Smooth muscle cell (in vitro differentiated cells): ENCODE measurements around the gene CHRNA4. TPM values are rescaled to one million over a fixed set of nuclear protein-coding genes. Genes with fewer than 3 reads are reported as not detected.

Source experiments
- DNase-seq: peaks from one replicate; lab custom pipeline; 2025; ENCODE audit not compliant: unreplicated experiment; lab: John Stamatoyannopoulos, UW
- H2AFZ ChIP-seq: fragments of 200-600 bp; sonication (generic); 2 replicates; pipeline ENCODE4 v1.6.0; 2016; ENCODE audit warnings: antibody characterized with exemption, low read depth, mild to moderate bottlenecking
- H3F3A ChIP-seq: fragments of 200-600 bp; sonication (generic); 2 replicates; pipeline ENCODE4 v1.6.0; 2017; ENCODE audit warnings: antibody characterized with exemption, low read depth
- H3K27ac ChIP-seq: fragments of 200-600 bp; sonication (generic); 2 replicates; pipeline ENCODE4 v1.5.1; 2016; ENCODE audit warnings: low read depth, mild to moderate bottlenecking
- H3K27me3 ChIP-seq: fragments of 200-600 bp; sonication (generic); 2 replicates; pipeline ENCODE4 v1.6.1; 2016; ENCODE audit warnings: low read depth, mild to moderate bottlenecking
- H3K36me3 ChIP-seq: fragments of 200-600 bp; sonication (generic); 2 replicates; pipeline ENCODE4 v1.5.1; 2016; ENCODE audit warnings: low read depth
- H3K4me1 ChIP-seq: fragments of 200-600 bp; sonication (generic); 2 replicates; pipeline ENCODE4 v1.5.1; 2016; ENCODE audit warnings: low read depth
- H3K4me2 ChIP-seq: fragments of 200-600 bp; sonication (generic); 2 replicates; pipeline ENCODE4 v1.6.0; 2016; ENCODE audit warnings: mild to moderate bottlenecking
- H3K4me3 ChIP-seq: fragments of 200-600 bp; sonication (generic); 2 replicates; pipeline ENCODE4 v1.5.1; 2016; ENCODE audit warnings: mild to moderate bottlenecking
- H3K79me2 ChIP-seq: fragments of 200-600 bp; sonication (generic); 2 replicates; pipeline ENCODE4 v1.6.0; 2016; ENCODE audit warnings: low read depth, mild to moderate bottlenecking
- H3K9ac ChIP-seq: fragments of 200-600 bp; sonication (generic); 2 replicates; pipeline ENCODE4 v1.6.0; 2016; ENCODE audit warnings: low read depth
- H3K9me3 ChIP-seq: fragments of 200-600 bp; sonication (generic); replicated peaks from 2 replicates; pipeline ENCODE4 v1.5.1; 2016; ENCODE audit warnings: low read depth
- H4K20me1 ChIP-seq: fragments of 200-600 bp; sonication (generic); 2 replicates; pipeline ENCODE4 v1.6.0; 2016; ENCODE audit warnings: low read depth
- WGBS: methylation state at CpG from one replicate; pipeline ENCODE4 v1.1.7; 2016; ENCODE audit warnings: low lambda C conversion rate; 5-methylcytosine and 5-hydroxymethylcytosine counted together
- polyA plus RNA-seq: library from polyadenylated mRNA; unstranded; fragments of >200 nt; fragmentation: Nextera tagmentation; extraction: Ambion mirVana; gene quantifications from 2 replicates; pipeline ENCODE4 v1.2.1, GENCODE V29; 2016
- total RNA-seq: library from RNA; depleted of rRNA; stranded (reverse); fragments of >200 nt; gene quantifications from 2 replicates; pipeline ENCODE4 v1.2.3, GENCODE V29; 2014
- TF ChIP-seq, protein P1 (sequence below): fragments of 200-600 bp; sonication (generic); IDR thresholded peaks from 2 replicates; pipeline ENCODE4 v1.5.1; 2017; ENCODE audit warnings: borderline replicate concordance, mild to moderate bottlenecking, antibody characterized with exemption; ENCODE audit not compliant: insufficient read depth, poor library complexity, severe bottlenecking

CHRNA4 gene
- total and polyA plus RNA-seq, 2 experiments from 2014 or later: 0.03 TPM; not detected in 1

DNA sequence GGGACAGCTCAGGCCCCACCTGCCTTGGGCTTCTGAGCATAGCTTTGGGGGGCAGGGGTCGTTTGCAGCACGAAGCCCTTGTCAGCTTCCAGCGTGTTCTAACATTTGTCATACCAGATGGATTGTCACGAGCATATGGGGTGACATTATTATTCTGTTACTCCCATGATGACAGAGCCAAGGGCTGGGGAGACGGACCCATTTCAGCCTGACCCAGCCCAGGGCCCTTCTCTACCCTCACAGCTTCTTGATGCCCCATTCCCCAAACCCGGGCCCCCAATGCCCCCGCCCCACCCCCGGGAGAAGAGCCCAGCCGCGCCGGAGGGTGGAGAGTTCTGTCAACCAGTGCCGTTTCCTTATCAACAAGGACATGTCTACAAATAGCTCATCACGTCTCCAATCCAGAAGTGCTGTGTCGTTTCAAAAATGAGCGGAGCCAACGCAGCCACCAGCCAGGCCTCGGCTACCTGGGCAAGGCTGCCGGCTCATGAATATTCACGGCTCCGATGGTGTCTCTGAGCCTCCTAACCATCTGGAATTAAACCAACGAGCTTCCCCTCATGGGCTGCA is 9.6 kb upstream of the CHRNA4 start:
- no peaks in the 10 kb centered on the region for H3K36me3 ChIP-seq
- WGBS: 75% methylated on average over 20 of the region's 21 CpGs
- H3K4me2 ChIP-seq: no peak overlapping the region
- TF ChIP-seq, protein P1, sequence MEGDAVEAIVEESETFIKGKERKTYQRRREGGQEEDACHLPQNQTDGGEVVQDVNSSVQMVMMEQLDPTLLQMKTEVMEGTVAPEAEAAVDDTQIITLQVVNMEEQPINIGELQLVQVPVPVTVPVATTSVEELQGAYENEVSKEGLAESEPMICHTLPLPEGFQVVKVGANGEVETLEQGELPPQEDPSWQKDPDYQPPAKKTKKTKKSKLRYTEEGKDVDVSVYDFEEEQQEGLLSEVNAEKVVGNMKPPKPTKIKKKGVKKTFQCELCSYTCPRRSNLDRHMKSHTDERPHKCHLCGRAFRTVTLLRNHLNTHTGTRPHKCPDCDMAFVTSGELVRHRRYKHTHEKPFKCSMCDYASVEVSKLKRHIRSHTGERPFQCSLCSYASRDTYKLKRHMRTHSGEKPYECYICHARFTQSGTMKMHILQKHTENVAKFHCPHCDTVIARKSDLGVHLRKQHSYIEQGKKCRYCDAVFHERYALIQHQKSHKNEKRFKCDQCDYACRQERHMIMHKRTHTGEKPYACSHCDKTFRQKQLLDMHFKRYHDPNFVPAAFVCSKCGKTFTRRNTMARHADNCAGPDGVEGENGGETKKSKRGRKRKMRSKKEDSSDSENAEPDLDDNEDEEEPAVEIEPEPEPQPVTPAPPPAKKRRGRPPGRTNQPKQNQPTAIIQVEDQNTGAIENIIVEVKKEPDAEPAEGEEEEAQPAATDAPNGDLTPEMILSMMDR: no peak
- H3K27me3 ChIP-seq: peaks cover 4% of the 10 kb centered on the region
- H3K4me1 ChIP-seq: peaks cover 7% of the 10 kb centered on the region
- no peaks in the 10 kb centered on the region for H4K20me1 ChIP-seq
- no peak overlapping the region for H3K27ac ChIP-seq
- no peak overlapping the region for H3K9ac ChIP-seq
- no peaks in the 10 kb centered on the region for H3F3A ChIP-seq
- no peak for DNase-seq
- no peaks in the 10 kb centered on the region for H3K79me2 ChIP-seq
- no peak overlapping the region for H3K4me3 ChIP-seq
- no peak overlapping the region for H2AFZ ChIP-seq
- no peaks in the 10 kb centered on the region for H3K9me3 ChIP-seq

DNA sequence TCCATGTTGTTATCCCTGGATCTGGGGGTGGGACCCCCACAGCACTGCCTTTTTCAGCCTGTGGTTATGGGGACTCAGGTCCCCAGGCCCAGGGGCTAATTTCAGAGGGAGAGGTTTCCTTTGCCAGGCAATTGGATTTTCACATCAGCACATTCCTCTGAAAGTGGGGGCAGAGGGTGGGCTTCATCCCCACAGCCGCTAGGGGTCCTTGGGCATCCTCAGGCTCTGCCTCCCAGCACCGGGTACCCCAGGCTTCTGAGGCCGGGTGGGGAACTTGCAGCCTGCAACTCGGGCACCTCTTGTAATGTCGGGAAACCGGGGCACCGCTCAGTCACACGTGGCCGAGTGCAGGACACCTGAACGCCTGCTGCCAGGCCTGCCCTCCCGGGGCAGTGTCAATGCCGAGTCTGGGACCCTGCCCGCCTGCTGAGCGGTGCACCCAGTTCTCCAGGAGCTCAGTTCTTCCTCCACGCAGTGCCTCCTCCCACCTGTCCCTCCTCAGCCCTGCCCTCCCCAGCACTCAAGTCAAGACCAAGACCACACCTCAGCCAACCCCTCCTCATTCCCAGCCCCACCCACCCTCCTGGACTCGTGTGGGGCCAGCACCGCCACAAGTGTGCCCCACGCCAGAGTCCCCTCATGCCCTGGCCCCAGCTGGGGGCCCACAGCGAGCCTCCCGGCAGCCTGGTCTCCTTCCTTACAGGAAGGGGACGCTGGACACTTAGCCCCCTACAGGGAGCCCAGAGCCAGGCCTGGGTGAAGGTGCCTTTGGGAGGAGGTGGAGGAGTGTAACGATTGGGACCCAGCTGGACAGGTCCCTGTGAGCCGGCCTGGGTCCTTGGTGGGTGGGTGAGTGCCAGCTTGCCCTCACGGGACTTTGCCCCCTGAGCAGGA is 8.8 kb upstream of the CHRNA4 start:
- 78% methylated on average over 19 of the region's 24 CpGs for WGBS
- H3K4me1 ChIP-seq: peaks cover 7% of the 10 kb centered on the region
- H3K9me3 ChIP-seq: no peaks in the 10 kb centered on the region
- H3K27me3 ChIP-seq: peaks cover 4% of the 10 kb centered on the region
- H3K36me3 ChIP-seq: no peaks in the 10 kb centered on the region
- H3K4me3 ChIP-seq: no peak overlapping the region
- no peak overlapping the region for H2AFZ ChIP-seq
- no peak overlapping the region for H3K9ac ChIP-seq
- no peak overlapping the region for H3K27ac ChIP-seq
- H3F3A ChIP-seq: no peaks in the 10 kb centered on the region
- H4K20me1 ChIP-seq: no peaks in the 10 kb centered on the region
- H3K79me2 ChIP-seq: no peaks in the 10 kb centered on the region
- no peak for DNase-seq
- TF ChIP-seq, protein P1: no peak
- no peak overlapping the region for H3K4me2 ChIP-seq

DNA sequence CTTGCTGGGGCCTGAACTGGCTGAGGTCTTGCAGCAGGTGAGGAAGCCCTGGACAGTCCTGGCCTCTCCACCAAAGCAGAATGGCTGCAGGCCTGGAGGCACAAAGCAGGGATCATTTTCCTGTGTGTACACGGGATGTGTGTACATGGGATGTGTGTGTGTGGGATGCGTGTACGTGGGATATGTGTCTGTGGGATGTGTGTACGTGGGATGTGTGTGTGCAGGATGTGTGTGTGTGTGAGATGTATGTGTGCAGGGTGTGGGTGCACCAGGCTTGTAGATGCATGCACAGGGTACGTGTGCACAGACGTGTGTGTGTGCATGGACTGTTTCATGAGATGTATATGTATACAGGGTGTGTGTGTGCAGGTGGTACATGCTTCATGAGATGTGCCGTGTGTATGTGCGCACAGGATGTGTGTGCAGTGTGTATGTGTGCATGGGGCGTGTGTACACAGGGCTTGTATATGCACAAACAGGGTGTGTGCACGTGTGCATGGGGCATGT is 7.9 kb upstream of the CHRNA4 start:
- Histone ChIP-seq H3K4me2 (no peak overlapping the region), H4K20me1 (no peaks in the 10 kb centered on the region), H3K9me3 (no peaks in the 10 kb centered on the region), H3K27ac (no peak overlapping the region), H3F3A (no peaks in the 10 kb centered on the region), H3K4me1 (peaks cover 7% of the 10 kb centered on the region), H3K27me3 (peaks cover 4% of the 10 kb centered on the region), H3K9ac (no peak overlapping the region), H3K79me2 (no peaks in the 10 kb centered on the region), H3K36me3 (no peaks in the 10 kb centered on the region), H2AFZ (no peak overlapping the region), H3K4me3 (no peak overlapping the region)
- TF ChIP-seq, protein P1: no peak
- DNase-seq: no peak
- WGBS: 97% methylated on average over 10 of the region's 10 CpGs
